H1 (cell line): ENCODE results near the gene MAP2K7.

Source experiments
- CTCF ChIP-seq, 3 experiments: IDR thresholded peaks; 1 replicate in 2 of 3; 2 replicates in 1 of 3; pipeline versions ENCODE4 v1.5.1 to v1.6.1; 2011; ENCODE audit warnings: low read length in 3 of 3, mild to moderate bottlenecking in 3 of 3, inconsistent platforms in 2 of 3, low read depth in 1 of 3, moderate library complexity in 1 of 3; ENCODE audit not compliant: insufficient read depth in 1 of 3; ENCODE audit errors: control extremely low read depth in 1 of 3
- NANOG ChIP-seq: IDR thresholded peaks from 2 replicates; pipeline ENCODE4 v1.6.1; 2011; ENCODE audit warnings: low read length, low read depth, mild to moderate bottlenecking, inconsistent platforms; ENCODE audit not compliant: insufficient read depth, poor library complexity, severe bottlenecking
- POLR2A ChIP-seq, 2 experiments: IDR thresholded peaks; 1 replicate in 1 of 2; 2 replicates in 1 of 2; pipeline ENCODE4 v1.6.1; 2011; ENCODE audit warnings: low read depth in 2 of 2, low read length in 2 of 2, mild to moderate bottlenecking in 2 of 2; ENCODE audit errors: control extremely low read depth in 1 of 2
- POLR2AphosphoS5 ChIP-seq: IDR thresholded peaks from 2 replicates; pipeline ENCODE4 v1.6.1; 2011; ENCODE audit warnings: low read depth, low read length
- TEAD4 ChIP-seq: IDR thresholded peaks from 2 replicates; pipeline ENCODE4 v1.6.1; 2012; ENCODE audit warnings: low read depth, low read length, inconsistent platforms, mixed read lengths

GRCh38 chr19:7953576-7953975 lies 49.9 kb downstream of the MAP2K7 start:
- no peak for TF ChIP-seq TEAD4
- no peak for TF ChIP-seq CTCF (IDR thresholded peaks at IDR 0.05; ENCODE audit: control extremely low read depth in 1 of 3, insufficient read depth in 1 of 3, low read depth in 1 of 3, low read length in 3 of 3)
- TF ChIP-seq POLR2A (IDR thresholded peaks at IDR 0.05; ENCODE audit: control extremely low read depth in 1 of 2, low read depth in 2 of 2, low read length in 2 of 2) = no peak
- no peak for TF ChIP-seq POLR2AphosphoS5
- TF ChIP-seq NANOG = no peak
